HG03575 (cell line): ENCODE data around the gene ARID5B.

Experiments used
- ATAC-seq: cut with Tn5 transposase; IDR thresholded peaks from one replicate; pipeline ENCODE4 v1.9.1; 2021; ENCODE audit not compliant: unreplicated experiment, insufficient number of reproducible peaks, low FRiP score; ENCODE audit errors: extremely low read depth

The ARID5B gene

GRCh38 chr10:62096256-62096933 lies 194.9 kb downstream of the ARID5B start:
- ATAC-seq: no peak

DNA sequence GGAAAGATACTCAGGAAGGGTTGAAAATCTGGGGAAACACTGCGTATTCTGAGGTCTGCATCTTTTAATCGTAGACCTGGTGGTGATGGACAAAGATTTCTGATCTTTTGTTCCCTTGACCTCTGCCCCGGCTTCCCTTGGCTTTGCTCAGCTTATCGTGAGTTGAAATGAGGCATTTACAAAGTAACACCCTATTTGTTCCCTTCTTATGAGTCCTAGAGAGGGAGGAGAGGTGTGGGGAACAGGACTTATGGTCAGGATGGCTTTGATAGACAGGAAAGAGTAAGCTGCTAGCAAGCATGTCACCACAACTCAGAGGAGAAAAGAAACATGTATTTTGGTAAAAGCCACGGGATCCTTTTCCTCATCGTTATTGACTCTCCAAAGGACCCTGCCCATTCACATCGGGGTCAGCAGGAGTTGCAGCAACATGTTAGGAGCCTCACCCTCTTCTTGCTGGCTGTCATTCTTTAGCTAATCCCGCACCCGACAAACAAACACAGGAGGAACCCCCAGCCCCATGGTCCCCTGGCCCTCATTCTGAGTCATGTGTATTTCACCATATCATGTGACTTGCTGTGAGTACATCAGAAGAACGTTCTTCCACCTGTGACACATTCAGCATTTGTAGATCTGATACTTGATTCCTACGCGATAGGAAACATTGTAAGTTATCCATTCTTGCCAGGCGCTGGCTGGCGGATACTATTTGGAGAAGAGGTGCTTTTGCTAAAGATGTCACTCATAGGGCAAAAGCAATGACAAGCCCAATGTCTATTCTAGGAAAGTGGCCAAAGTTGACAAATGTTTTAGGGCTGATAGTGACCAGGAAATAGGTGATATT lies 197.0 kb downstream of the ARID5B start:
- ATAC-seq: no peak

- no peak for ATAC-seq
Observed at GRCh38 chr10:62099299-62099698, 197.8 kb downstream of the ARID5B start.

DNA sequence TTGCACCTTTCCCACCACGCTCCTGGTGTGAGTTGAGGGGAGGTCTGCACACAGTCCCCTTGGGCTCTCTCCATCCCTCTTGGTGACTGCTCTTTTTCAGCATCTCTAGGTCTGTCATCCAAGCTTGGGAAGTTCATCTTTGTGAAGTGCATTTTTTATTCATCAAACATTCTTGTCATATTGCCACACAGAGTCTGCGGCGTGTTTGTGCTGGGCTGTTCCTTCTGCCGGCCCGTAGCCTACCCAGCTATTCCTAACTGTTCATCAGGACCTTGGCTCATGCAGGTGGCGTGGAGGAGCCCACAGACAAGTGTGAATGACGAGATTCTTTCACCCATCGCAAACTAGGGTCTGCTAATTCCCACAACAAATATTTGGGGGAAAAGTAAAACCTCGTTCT lies 202.4 kb downstream of the ARID5B start:
- ATAC-seq: no peak

DNA sequence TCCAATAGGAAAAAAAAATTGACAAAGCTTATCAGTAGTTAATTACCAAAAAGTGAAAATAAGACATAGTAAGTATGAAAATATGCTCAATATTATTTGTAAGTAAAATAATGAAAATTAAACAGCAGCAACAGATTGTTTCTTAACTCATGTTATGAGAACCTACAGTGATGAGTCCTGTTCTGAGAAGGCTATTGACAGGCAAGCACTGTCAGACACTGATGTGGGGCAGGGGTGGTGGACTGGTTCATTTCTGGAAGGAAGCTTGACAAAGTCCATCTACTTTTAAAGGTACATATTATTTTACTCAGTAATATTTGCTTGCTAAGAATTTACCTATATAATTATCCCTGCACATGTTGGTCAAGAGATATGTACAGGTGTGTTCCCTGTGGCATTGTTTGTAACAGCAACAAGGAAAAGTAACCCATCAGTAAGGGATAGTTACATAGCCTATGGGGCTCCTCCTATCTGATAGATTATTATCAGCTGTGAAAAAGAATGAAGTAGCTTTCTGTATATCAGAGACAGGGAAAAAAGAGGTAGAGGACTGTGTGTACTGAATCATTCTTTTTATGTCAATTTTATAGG lies 205.5 kb downstream of the ARID5B start:
- ATAC-seq: no peak

- no peak for ATAC-seq
Observed at GRCh38 chr10:62108759-62109586, 207.5 kb downstream of the ARID5B start.

- ATAC-seq: peak; percentile 75
Observed at GRCh38 chr10:62109587-62110293, 208.2 kb downstream of the ARID5B start.

GRCh38 chr10:62112300-62112699 lies 210.8 kb downstream of the ARID5B start:
- no peak for ATAC-seq

GRCh38 chr10:62112963-62113362 lies 211.5 kb downstream of the ARID5B start:
- ATAC-seq: no peak

DNA sequence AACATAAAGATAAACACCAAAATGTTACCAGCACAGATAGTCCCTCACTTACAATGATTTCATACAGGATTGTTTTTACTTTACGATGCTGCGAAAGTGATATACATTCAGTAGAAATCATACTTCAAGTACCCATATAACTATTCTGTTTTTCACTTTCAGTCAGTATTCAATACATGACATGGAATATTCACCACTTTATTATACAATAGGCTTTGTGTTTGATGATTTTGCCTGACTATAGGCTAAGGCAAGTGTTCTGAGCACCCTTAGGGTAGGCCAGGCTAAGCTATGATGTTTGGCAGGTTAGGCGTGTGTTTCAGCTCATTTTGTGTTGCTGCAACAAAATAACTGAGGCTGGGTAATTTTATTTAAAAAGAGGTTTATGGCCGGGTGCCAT lies 212.2 kb downstream of the ARID5B start:
- no peak for ATAC-seq

DNA sequence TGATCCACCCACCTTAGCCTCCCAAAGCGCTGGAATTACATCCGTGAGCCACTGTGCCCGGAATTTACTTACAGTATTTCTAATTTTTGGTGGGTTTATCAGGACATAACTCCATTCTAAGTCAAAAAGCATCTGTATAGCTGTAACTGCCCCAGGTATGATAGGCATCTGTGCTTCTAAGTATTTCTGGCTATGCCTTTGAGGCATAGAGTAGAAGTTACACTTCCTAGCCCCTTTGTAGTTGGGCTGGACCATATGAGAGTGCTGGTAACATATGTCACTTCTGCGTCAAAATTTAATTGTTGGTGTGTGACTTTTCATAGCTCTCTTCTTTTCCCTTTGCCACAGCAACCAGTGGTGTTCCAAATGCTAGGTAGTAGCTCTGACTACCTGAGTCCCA lies 213.8 kb downstream of the ARID5B start:
- ATAC-seq: no peak

DNA sequence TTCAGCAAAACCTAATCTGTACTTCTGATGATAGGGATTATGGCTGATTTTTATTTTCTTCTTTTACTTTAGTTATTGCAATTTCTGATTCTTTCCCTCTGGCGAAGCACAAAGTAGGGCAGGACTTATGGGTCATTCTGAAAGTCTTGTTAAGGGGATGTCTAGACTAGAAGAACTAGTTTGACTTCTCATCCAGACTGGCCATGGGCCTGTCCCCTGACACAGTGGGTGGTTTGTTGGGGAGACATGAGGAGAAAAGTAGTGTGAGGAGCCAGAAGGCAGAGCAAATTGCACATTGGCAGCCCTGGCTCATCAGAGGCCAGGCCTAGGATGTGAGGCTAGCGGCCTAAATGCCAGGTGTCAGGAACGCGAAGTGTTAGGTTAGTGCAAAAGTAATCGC lies 214.3 kb downstream of the ARID5B start:
- ATAC-seq: no peak

DNA sequence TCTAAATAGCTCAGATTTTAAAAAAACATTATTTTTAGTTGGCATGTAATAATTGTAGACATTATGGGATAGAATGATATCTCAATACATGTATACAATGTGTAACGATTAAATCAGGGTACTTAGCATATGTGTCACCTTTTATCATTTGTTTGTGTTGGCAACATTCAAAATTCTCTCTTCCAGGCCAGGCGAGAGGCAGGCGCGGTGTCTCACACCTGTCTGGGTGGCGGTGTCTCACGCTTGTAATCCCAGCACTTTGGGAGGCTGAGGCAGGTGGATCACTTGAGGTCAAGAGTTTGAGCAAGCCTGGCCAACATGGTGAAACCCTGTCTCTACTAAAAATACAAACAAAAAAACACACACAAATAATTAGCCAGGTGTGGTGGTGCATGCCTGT lies 215.4 kb downstream of the ARID5B start:
- no peak for ATAC-seq

GRCh38 chr10:62121187-62121530 lies 219.7 kb downstream of the ARID5B start:
- no peak for ATAC-seq

DNA sequence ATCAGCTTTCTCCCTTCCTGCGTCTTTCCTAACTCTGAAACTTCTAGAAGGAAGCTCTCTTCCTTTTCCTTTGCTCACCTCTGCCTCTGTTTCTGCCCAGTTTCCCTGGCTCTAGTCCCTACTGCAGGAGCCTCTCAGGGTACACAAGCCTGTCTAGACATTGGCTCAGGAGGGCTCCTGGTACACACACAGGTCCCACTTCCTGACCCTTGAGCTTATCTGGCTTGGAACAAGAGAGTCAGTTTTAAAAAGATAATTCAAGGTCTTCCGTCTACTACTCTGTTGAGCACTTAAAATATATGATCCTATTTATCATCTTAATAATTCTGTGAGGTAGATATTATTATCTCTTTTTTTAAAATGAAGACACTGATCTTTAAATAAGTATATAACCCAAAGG lies 226.5 kb downstream of the ARID5B start:
- ATAC-seq: no peak

DNA sequence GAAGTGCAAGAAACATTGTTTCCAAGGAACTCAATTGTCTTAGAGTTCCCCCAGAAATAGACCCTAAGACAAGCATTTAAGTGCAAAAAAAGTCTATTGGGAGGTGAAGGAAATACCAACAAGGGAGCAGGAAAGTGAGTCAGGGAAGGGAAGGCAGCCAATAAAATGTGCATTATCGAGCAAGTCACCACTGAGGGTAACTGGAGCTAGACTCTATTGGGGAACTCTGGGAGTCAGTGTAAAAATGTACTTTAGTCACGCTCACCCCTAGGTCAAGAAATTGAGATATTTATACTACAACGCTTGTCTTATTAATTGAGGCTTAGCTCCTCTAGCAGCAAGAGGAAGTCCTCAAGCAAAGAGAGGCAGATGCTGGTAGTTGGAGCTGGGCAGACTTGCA lies 229.4 kb downstream of the ARID5B start:
- no peak for ATAC-seq

- no peak for ATAC-seq
Observed at GRCh38 chr10:62131724-62132123, 230.2 kb downstream of the ARID5B start.

DNA sequence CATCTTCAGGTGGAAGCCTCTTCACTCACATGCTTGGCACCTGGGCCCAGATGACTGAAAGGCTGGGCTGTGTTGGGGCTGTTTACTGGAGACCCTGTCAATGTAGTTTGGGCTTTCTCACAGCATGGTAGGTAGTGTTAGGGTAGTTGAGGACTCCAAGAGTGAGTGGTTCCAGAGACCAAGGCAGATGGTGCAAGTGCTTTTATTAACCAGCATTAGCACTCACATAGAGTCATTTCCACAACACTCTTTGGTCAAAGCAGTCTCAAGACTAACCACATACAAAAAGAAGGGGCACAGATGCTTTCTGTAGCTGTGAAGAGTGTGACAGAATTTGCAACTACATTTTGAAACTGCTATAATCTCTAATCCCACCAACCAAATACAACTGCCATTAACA lies 232.1 kb downstream of the ARID5B start:
- ATAC-seq: no peak

GRCh38 chr10:62136931-62137330 lies 235.4 kb downstream of the ARID5B start:
- ATAC-seq: no peak
